IMR-90 (cell line): ENCODE data around the gene PDLIM5. TPM values are rescaled to one million over a fixed set of nuclear protein-coding genes. Genes with fewer than 3 reads are reported as not detected.
A peak's percentile ranks its signal among the peaks of the same experiment; 100 is the strongest.

Experiments used
- ATAC-seq: fragments of 200-7000 bp; cut with Tn5 transposase; 2 replicates; pipeline ENCODE4 v1.9.1; 2020; ENCODE audit warnings: low read depth, mild to moderate bottlenecking, moderate library complexity
- BruUV-seq: library from RNA; stranded (reverse); fragments of 400-500 nt; replicated peaks from 2 replicates; lab custom pipeline; 2021; lab: Mats Ljungman, UMichigan
- CTCF ChIA-PET: fragments of 300-600 bp; formaldehyde crosslinking; extraction: SDS; loops from one replicate; lab custom pipeline; 2021; ENCODE audit warnings: antibody characterized with exemption; lab: Yijun Ruan, JAX
- POLR2A ChIA-PET: fragments of 300-600 bp; sonication (Branson Sonifier 250); formaldehyde crosslinking; loops from one replicate; lab custom pipeline; 2022; ENCODE audit warnings: antibody characterized with exemption; ENCODE audit not compliant: unreplicated experiment; lab: Charles Lee
- DNase-seq: peaks from one replicate; pipeline ENCODE4 v3.0.0; 2013
- H2AFZ ChIP-seq: replicated peaks from 2 replicates; pipeline ENCODE3; 2013; ENCODE audit warnings: low read length, mild to moderate bottlenecking; ENCODE audit not compliant: poor library complexity
- H2AK5ac ChIP-seq: 2 replicates; pipeline ENCODE4 v1.6.1; 2013; ENCODE audit warnings: low read depth, low read length, inconsistent platforms
- H2AK9ac ChIP-seq: replicated peaks from 2 replicates; pipeline ENCODE3; 2013; ENCODE audit warnings: mild to moderate bottlenecking, low read depth, low read length, moderate library complexity; ENCODE audit not compliant: poor library complexity
- H2BK120ac ChIP-seq: 2 replicates; pipeline ENCODE4 v1.6.1; 2013; ENCODE audit warnings: low read depth, low read length, inconsistent platforms
- H2BK15ac ChIP-seq: 3 replicates; pipeline ENCODE4 v1.6.1; 2013; ENCODE audit warnings: low read depth, low read length, inconsistent platforms
- H2BK20ac ChIP-seq: 2 replicates; pipeline ENCODE4 v1.6.1; 2013; ENCODE audit warnings: low read depth, mild to moderate bottlenecking, inconsistent platforms, low read length, moderate library complexity
- H2BK5ac ChIP-seq: 2 replicates; pipeline ENCODE4 v1.6.1; 2013; ENCODE audit warnings: mild to moderate bottlenecking, low read depth, low read length, inconsistent platforms; ENCODE audit not compliant: poor library complexity, severe bottlenecking
- H3K14ac ChIP-seq: replicated peaks from 2 replicates; pipeline ENCODE4 v1.6.1; 2013; ENCODE audit warnings: low read depth, low read length, inconsistent platforms
- H3K18ac ChIP-seq: 2 replicates; pipeline ENCODE4 v1.6.1; 2013; ENCODE audit warnings: low read depth, low read length, control low read depth
- H3K23ac ChIP-seq: 2 replicates; pipeline ENCODE4 v1.6.1; 2013; ENCODE audit warnings: low read depth, low read length, inconsistent platforms
- H3K27ac ChIP-seq: 2 replicates; pipeline ENCODE4 v1.5.1; 2013; ENCODE audit warnings: mild to moderate bottlenecking, control low read depth, low read length; ENCODE audit not compliant: insufficient read depth
- H3K27me3 ChIP-seq: 2 replicates; pipeline ENCODE4 v1.6.1; 2013; ENCODE audit warnings: low read length; ENCODE audit not compliant: control insufficient read depth, insufficient read depth
- H3K36me3 ChIP-seq: 2 replicates; pipeline ENCODE4 v1.6.1; 2013; ENCODE audit warnings: low read length, mixed read lengths; ENCODE audit not compliant: control insufficient read depth, insufficient read depth
- H3K4ac ChIP-seq: 2 replicates; pipeline ENCODE4 v1.6.1; 2013; ENCODE audit warnings: low read depth, low read length, inconsistent platforms
- H3K4me1 ChIP-seq: 2 replicates; pipeline ENCODE4 v1.6.1; 2013; ENCODE audit warnings: low read length, mixed read lengths; ENCODE audit not compliant: control insufficient read depth, insufficient read depth
- H3K4me2 ChIP-seq: 2 replicates; pipeline ENCODE4 v1.6.1; 2013; ENCODE audit warnings: low read depth, mild to moderate bottlenecking, control low read depth, low read length, moderate library complexity
- H3K4me3 ChIP-seq: 2 replicates; pipeline ENCODE4 v1.5.1; 2013; ENCODE audit warnings: low read depth, mild to moderate bottlenecking, control low read depth, low read length, moderate library complexity; ENCODE audit not compliant: insufficient read depth
- H3K56ac ChIP-seq: 2 replicates; pipeline ENCODE4 v1.6.1; 2013; ENCODE audit warnings: low read length, inconsistent platforms; ENCODE audit not compliant: insufficient read depth; ENCODE audit errors: extremely low read depth
- H3K79me1 ChIP-seq, 2 experiments: 2 replicates each; pipeline ENCODE4 v1.6.1; 2013; ENCODE audit warnings: low read length in 2 of 2, inconsistent platforms in 1 of 2, low read depth in 1 of 2
- H3K9ac ChIP-seq: 2 replicates; pipeline ENCODE4 v1.6.1; 2013; ENCODE audit warnings: low read depth, low read length, control low read depth
- H3K9me1 ChIP-seq: 2 replicates; pipeline ENCODE4 v1.6.1; 2013; ENCODE audit warnings: low read length, inconsistent platforms; ENCODE audit not compliant: insufficient read depth
- H3K9me3 ChIP-seq: 2 replicates; pipeline ENCODE4 v1.6.1; 2013; ENCODE audit warnings: low read length; ENCODE audit not compliant: control insufficient read depth, insufficient read depth
- H4K20me1 ChIP-seq: 2 replicates; pipeline ENCODE4 v1.6.1; 2013; ENCODE audit warnings: low read length, inconsistent platforms; ENCODE audit not compliant: insufficient read depth
- H4K5ac ChIP-seq: 2 replicates; pipeline ENCODE4 v1.6.1; 2013; ENCODE audit warnings: mild to moderate bottlenecking, low read depth, low read length, control low read depth
- H4K8ac ChIP-seq, 2 experiments: 2 replicates each; pipeline ENCODE4 v1.6.1; 2013; ENCODE audit warnings: low read depth in 2 of 2, low read length in 2 of 2, control low read depth in 1 of 2, inconsistent platforms in 1 of 2
- H4K91ac ChIP-seq: 2 replicates; pipeline ENCODE4 v1.6.1; 2013; ENCODE audit warnings: low read depth, low read length, inconsistent platforms; ENCODE audit not compliant: insufficient read depth
- CEBPB ChIP-seq: IDR thresholded peaks from 2 replicates; pipeline ENCODE4 v1.6.1; 2012; ENCODE audit warnings: low read depth, low read length, improper control_type of control experiment
- FOS ChIP-seq: fragments of 150-350 bp; IDR thresholded peaks from 2 replicates; pipeline ENCODE4 v1.6.1; 2016; ENCODE audit warnings: low read depth, low read length
- RFX5 ChIP-seq: IDR thresholded peaks from 2 replicates; pipeline ENCODE4 v1.8.0; 2012; ENCODE audit warnings: low read depth, mild to moderate bottlenecking, low read length, moderate library complexity
- WGBS, 2 experiments: methylation state at CpG; one replicate each; pipeline versions ENCODE4 v1.1.5 to v1.1.7; 2013; ENCODE audit warnings: missing lambda C conversion rate in 2 of 2; ENCODE audit not compliant: insufficient read length in 1 of 2; ENCODE audit errors: extremely low coverage in 2 of 2; 5-methylcytosine and 5-hydroxymethylcytosine counted together
- dilution Hi-C: fragments of 300-500 bp; cut with HindIII; formaldehyde crosslinking; loops from one replicate; pipeline ENCODE4 v1.14.3; 2018; ENCODE audit warnings: low sequenced_read_pairs; ENCODE audit not compliant: unreplicated experiment
- in situ Hi-C: fragments of 300-500 bp; cut with MboI; formaldehyde crosslinking; loops from 3 replicates; pipeline ENCODE4 v1.14.3; 2019; ENCODE audit warnings: low sequenced_read_pairs, inconsistent platforms, mixed read lengths
- intact Hi-C: fragments of 100-400 bp; cut with micrococcal nuclease; formaldehyde crosslinking; loops from 2 replicates; pipeline ENCODE4 v1.10.0; 2022
- polyA plus RNA-seq, 3 experiments: library from polyadenylated mRNA; depleted of rRNA; stranded (reverse); fragments of >200 nt; gene quantifications; 2 replicates each; pipeline ENCODE4 v1.2.3, GENCODE V29; 2012; ENCODE audit warnings: low replicate concordance in 1 of 3
- total RNA-seq: library from RNA; depleted of rRNA; stranded (reverse); fragments of >200 nt; gene quantifications from 2 replicates; pipeline ENCODE4 v1.2.3, GENCODE V29; 2012

The PDLIM5 gene
- total and polyA plus RNA-seq, 2 of the 4 experiments (the other 2 are of a cell fraction) = 96.5 to 188 TPM

- Histone ChIP-seq H3K23ac (no peak overlapping the region), H4K8ac (no peak overlapping the region), H3K56ac (no peak overlapping the region), H2AK5ac (no peak overlapping the region), H2BK120ac (no peak overlapping the region), H2AK9ac (no peak overlapping the region), H3K79me1 (no peaks in the 10 kb centered on the region), H2AFZ (no peak overlapping the region), H3K27me3 (no peaks in the 10 kb centered on the region), H2BK5ac (no peak overlapping the region), H2BK20ac (no peak overlapping the region), H3K36me3 (no peaks in the 10 kb centered on the region), H4K20me1 (no peaks in the 10 kb centered on the region), H4K5ac (no peak overlapping the region), H3K18ac (no peak overlapping the region), H4K91ac (no peak overlapping the region), H2BK15ac (no peak overlapping the region), H3K4ac (no peak overlapping the region), H3K14ac (no peak overlapping the region), H3K27ac (no peak overlapping the region), H3K9ac (no peak overlapping the region), H3K4me2 (no peak overlapping the region), H3K9me3 (peaks cover 3% of the 10 kb centered on the region; the same call in 1 of the 2 replicates), H3K4me1 (no peaks in the 10 kb centered on the region), H3K9me1 (no peaks in the 10 kb centered on the region), H3K4me3 (no peak overlapping the region)
- in situ Hi-C loops = loop anchor here (25.0 kb wide), 1 partner anchor 692 kb away; no protein-coding TSS in a partner anchor
- no TSS peak for BruUV-seq
- no CpG with 5 or more reads among the region's 3 CpGs for WGBS, 2 experiments
- ATAC-seq (peak; percentile 81), DNase-seq (peak; percentile 78)
- dilution Hi-C loops = no loop called here
- POLR2A ChIA-PET = no interaction called here
- CTCF ChIA-PET = interaction anchor here (0.7 kb wide), 1 partner anchor 339 kb away, joined by 3 read pairs; no protein-coding TSS in a partner anchor
- TF ChIP-seq CEBPB = peak; percentile 93
- TF ChIP-seq RFX5 = no peak
- peak; percentile 55; the same call in 1 of the 2 replicates for TF ChIP-seq FOS
- intact Hi-C loops = no loop called here
Measured at GRCh38 chr4:94419956-94420355, 31.8 kb upstream of the PDLIM5 start.
